Epidermal melanocyte (primary cell): Measurements from ENCODE around the gene LAYN.

Experiments used
- DNase-seq: peaks from one replicate; pipeline ENCODE4 v3.0.0; 2011; ENCODE audit warnings: low spot score; ENCODE audit not compliant: insufficient read length

LAYN gene

DNA sequence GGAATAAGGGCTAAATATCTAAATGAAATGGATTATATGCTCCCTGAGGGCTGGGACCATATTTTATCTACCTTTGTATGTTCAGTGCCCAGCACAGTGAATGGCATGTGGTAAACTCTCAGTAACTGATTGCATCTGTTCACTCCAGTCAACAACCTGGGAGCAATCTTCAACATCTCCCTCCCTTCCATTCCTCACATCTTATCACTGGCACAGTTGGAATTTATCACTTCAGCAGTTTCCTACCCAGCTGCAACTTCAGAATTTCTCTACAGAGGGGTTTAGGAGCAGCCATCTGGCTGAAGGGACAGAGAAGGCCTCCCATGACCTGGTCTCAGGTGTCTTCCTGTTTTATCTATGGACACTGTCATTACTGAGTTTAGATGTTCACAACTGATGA, 52.0 kb downstream of the LAYN start:
- no peak for DNase-seq

DNA sequence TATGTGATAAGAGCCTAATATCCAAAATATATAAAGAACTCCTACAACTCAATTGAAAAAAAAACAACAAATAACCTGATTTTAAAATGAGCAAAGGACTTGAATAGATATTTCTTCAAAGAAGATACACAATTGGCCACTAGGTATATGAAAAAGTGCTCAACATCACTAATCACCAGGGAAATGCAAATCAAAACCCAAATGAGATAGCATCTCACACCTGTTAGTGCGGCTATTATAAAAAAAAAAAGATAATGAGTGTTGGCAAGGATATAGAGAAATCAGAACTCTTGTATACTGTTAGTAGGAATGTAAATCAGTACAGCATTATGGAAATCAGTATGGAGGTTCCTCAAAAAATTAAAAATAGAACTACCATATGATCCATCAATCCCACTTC, 55.8 kb downstream of the LAYN start:
- no peak for DNase-seq

DNA sequence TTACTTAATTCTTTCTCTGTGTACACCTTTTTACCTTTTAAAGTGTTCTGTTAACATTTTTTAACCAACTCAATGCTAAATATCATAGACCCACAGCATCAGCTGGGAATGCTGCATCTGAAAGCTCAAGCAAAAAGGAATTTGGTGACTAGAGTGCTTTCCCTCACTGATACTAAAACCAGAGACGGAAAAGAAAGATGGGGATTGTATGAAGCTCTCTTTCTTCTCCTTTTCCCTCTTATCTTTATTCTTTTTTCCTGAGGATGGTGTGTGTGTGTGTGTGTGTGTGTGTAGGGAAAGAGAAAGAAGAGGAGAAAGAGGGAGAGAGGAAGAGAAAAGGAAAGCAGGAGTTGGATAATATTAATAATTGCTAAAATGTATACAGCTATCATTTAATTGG, 57.6 kb downstream of the LAYN start:
- no peak for DNase-seq

GRCh38 chr11:111598559-111598958, 58.0 kb downstream of the LAYN start:
- DNase-seq, result no peak

DNA sequence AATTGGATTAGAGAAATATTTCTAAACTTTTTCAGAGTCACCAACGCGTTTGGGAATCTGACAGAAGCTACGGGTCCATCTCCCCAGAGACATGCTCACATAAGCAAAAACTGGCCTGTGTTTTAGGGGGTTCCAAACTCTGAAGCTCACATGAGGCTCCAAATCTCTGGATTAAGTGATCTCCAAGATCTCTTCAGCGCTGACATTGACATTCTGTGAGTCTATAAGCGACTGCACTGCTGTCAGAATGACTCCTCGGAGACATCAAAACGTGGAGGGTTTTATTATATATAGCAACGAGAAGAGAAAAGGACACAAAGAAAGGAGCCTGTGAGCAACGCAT, 61.1 kb downstream of the LAYN start:
- no peak for DNase-seq

DNA sequence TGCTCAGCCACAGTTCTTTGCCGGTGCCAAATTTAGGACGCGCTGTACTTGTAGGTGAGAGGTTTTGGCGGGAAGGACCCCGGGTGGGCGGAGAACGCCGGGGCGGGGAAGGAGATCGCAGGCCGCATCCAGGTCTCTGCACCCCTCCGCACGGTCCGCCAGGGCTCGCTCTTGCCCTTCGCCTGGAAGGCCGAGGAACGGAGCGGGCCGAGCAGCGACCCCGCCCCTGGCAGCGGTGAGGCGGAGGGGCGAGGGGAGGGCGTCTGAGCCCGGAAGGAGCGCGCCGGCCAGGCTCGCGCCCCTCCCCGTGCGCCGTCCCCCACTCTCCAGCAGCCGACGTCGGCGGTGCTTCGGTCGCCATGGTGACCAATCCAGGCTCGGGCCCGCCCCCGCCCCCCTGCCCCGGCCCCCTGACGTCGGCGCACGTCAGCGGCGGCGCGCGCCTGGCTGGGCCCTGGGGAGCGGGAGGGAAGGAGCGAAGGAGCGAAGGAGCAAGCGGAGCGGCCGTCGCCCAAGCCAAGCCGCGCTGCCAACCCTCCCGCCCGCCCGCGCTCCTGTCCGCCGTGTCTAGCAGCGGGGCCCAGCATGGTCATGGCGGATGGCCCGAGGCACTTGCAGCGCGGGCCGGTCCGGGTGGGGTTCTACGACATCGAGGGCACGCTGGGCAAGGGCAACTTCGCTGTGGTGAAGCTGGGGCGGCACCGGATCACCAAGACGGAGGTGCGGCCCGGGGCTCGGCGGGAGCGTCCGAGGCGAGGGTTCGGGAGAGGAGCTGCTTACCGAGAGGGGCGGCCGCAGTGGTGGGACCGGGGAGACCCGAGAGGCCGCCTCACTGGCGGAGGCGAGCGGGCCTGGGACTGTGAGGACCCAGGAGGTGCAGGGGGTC, 61.7 kb downstream of the LAYN start, which contains the start of gene SIK2:
Gene SIK2, plus strand, starts transcription at position 471 of the 886 bp plus-strand sequence. Its CDS starts 115 bp downstream, at position 586.
- peak; percentile 67 for DNase-seq

- DNase-seq, result no peak
Observed at GRCh38 chr11:111602865-111603610, 62.5 kb downstream of the LAYN start.

- no peak for DNase-seq
Observed at GRCh38 chr11:111603611-111604130, 63.2 kb downstream of the LAYN start.

- DNase-seq, result no peak
Observed at GRCh38 chr11:111604392-111605009, 64.0 kb downstream of the LAYN start.

DNA sequence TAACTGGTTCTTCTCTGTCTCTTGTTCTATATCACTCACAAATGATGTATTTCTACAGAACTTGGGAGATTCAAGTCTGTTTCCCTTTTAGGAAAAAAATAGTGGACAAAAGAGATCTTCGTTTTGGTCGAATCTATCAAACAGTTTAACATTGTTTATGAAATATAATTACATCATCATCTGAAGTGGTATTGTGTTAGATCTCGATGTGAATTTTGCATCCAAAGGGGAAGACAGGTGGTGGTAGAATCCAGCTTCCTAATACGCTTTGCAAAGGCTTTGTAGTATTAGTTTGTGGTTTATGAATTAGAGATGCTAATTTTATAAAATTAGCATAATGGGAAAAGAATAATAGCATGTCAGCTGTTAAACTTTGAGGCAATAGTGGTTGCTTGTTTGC, 65.2 kb downstream of the LAYN start:
- no peak for DNase-seq

DNA sequence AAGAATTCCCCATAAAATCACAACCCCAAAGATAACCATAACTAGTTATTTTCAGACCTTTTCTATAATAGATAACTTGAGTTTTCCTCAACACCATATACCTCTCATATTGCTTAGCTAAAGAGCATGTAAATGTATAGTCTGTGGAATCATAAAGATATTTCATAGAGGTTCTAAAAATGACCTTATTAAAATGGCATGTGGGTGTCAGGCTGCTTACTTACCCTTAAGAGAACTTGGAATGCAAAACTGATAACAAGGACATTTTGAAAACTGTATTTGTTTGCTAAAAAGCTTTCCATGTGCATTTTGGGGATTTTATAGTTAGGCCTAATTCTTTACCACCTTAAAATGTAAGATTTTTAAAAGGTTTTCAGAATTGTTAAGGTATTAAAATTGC, 66.5 kb downstream of the LAYN start:
- DNase-seq, result no peak

- no peak for DNase-seq
Observed at GRCh38 chr11:111607751-111608150, 67.2 kb downstream of the LAYN start.
